Amygdala (tissue), 56 donors: Measurements from ENCODE around the gene HADH.
"Not testable (repeated sequence)": the region's sequence is repeated elsewhere in the genome, so short reads cannot be mapped to it uniquely, and the experiment has no call there.

Source experiments
- DNase-seq, 56 donors: peaks; one replicate each; lab custom pipeline; 2025; lab: John Stamatoyannopoulos, UW

HADH gene

GRCh38 chr4:107989537-107990386, at the start of gene HADH:
Gene HADH (plus strand): TSS chr4:107989889. CDS start chr4:107989933, 44 bp downstream.
- peak; percentile 31 to 98 (median 88) for DNase-seq

GRCh38 chr4:107945809-107946208, 43.9 kb upstream of the HADH start:
- DNase-seq: no peak

GRCh38 chr4:107950746-107951540, 38.7 kb upstream of the HADH start:
- DNase-seq: no peak

GRCh38 chr4:107951551-107951950, 38.1 kb upstream of the HADH start:
- DNase-seq: no peak

- no peak for DNase-seq
Measured at GRCh38 chr4:107956011-107956410, 33.7 kb upstream of the HADH start.

GRCh38 chr4:107966903-107967302, 22.8 kb upstream of the HADH start:
- no peak for DNase-seq

GRCh38 chr4:107967519-107967918, 22.2 kb upstream of the HADH start:
- DNase-seq: not testable (repeated sequence)

GRCh38 chr4:107967921-107968320, 21.8 kb upstream of the HADH start:
- not testable (repeated sequence) for DNase-seq

- DNase-seq: peak in 6 of 56 donors; percentile 1 to 26 (median 8)
Measured at GRCh38 chr4:107970063-107970798, 19.5 kb upstream of the HADH start.

GRCh38 chr4:107972605-107973004, 17.1 kb upstream of the HADH start:
- DNase-seq: no peak

GRCh38 chr4:107974523-107974922, 15.2 kb upstream of the HADH start:
- no peak for DNase-seq

GRCh38 chr4:107977482-107977881, 12.2 kb upstream of the HADH start:
- no peak for DNase-seq

- peak in 3 of 56 donors; percentile 27 to 52 (median 45) for DNase-seq
Measured at GRCh38 chr4:107977966-107978705, 11.6 kb upstream of the HADH start.

GRCh38 chr4:107978716-107979451, 10.8 kb upstream of the HADH start:
- peak in 39 of 56 donors; percentile 3 to 70 (median 26) for DNase-seq

GRCh38 chr4:107987916-107988762, 1.6 kb upstream of the HADH start:
- no peak for DNase-seq

- DNase-seq: no peak
Measured at GRCh38 chr4:107988763-107989035, 990 bp upstream of the HADH start.

GRCh38 chr4:107989162-107989536, 540 bp upstream of the HADH start:
- no peak for DNase-seq

GRCh38 chr4:107991945-107992630, 2.4 kb downstream of the HADH start:
- DNase-seq: no peak
